ENCODE measurements around the gene PHRF1.

GRCh38 chr11:624705-625635 is 48.7 kb downstream of the PHRF1 start, which contains the start of gene CDHR5:
- no peak for TF ChIP-seq CTCF (IDR thresholded peaks at IDR 0.05; ENCODE audit: extremely low read depth in 1 of 2, insufficient read depth in 1 of 2, low read depth in 1 of 2, low read length in 2 of 2)
- TF ChIP-seq MAX (IDR thresholded peaks at IDR 0.05; ENCODE audit: insufficient read depth, insufficient read length): no peak
- TF ChIP-seq POLR2AphosphoS5 (IDR thresholded peaks at IDR 0.05; ENCODE audit: insufficient read depth, low read depth, low read length): no peak
- TF ChIP-seq POLR2A (IDR thresholded peaks at IDR 0.05; ENCODE audit: low read depth, low read length): no peak
- TF ChIP-seq JUN (IDR thresholded peaks at IDR 0.05; ENCODE audit: borderline replicate concordance, insufficient read depth, insufficient read length, low read depth): no peak
